Lower lobe of right lung (tissue), 2 donors: Measurements from ENCODE around the gene MPPE1. TPM values are rescaled to one million over a fixed set of nuclear protein-coding genes. Genes with fewer than 3 reads are reported as not detected.
A peak's percentile ranks its signal among the peaks of the same experiment; 100 is the strongest.

Experiments used
- ATAC-seq, 2 donors: fragments of 200-7000 bp; cut with Tn5 transposase; one replicate each; pipeline ENCODE4 v1.9.1; 2020 to 2022; ENCODE audit warnings: mild to moderate bottlenecking in 2 of 2, moderate library complexity in 2 of 2
- DNase-seq: peaks from one replicate; pipeline ENCODE4 v3.0.0-alpha.2; 2020
- H3K27ac ChIP-seq: fragments of 200-600 bp; one replicate; pipeline ENCODE4 v1.8.0; 2022
- H3K27me3 ChIP-seq: fragments of 200-600 bp; one replicate; pipeline ENCODE4 v1.8.0; 2022; ENCODE audit warnings: low read depth
- H3K36me3 ChIP-seq: fragments of 200-600 bp; one replicate; pipeline ENCODE4 v1.8.0; 2022; ENCODE audit warnings: mild to moderate bottlenecking
- H3K4me1 ChIP-seq: fragments of 200-600 bp; one replicate; pipeline ENCODE4 v1.8.0; 2022
- H3K4me3 ChIP-seq: fragments of 200-600 bp; one replicate; pipeline ENCODE4 v1.8.0; 2022; ENCODE audit warnings: mild to moderate bottlenecking
- H3K9me3 ChIP-seq: fragments of 200-600 bp; one replicate; pipeline ENCODE4 v1.8.0; 2022
- intact Hi-C: fragments of 100-400 bp; cut with DNase I; formaldehyde crosslinking; loops from one replicate; pipeline ENCODE4 v1.11.0; 2022
- total RNA-seq: library from RNA; stranded (reverse); fragmentation: NEBNext Ultra II Directional; extraction: Animal tissue kit (Norgen Biotek cat#: 25700); gene quantifications from one replicate; pipeline ENCODE4 v1.2.1, GENCODE V29; 2021
- TF ChIP-seq, protein P1 (sequence below): fragments of 200-600 bp; IDR thresholded peaks from one replicate; pipeline ENCODE4 v1.8.0; 2022; ENCODE audit warnings: antibody characterized with exemption, mild to moderate bottlenecking
- donor health status: DM: no; HTN: yes; CAD: no; lungs with severe emphysema.

Gene MPPE1
- total RNA-seq, 1 donor from 2014 or later: 62.1 TPM

- ATAC-seq (peak in 1 of 2 donors; percentile 56), DNase-seq (no peak)
- intact Hi-C loops: no loop called here
- TF ChIP-seq, protein P1, sequence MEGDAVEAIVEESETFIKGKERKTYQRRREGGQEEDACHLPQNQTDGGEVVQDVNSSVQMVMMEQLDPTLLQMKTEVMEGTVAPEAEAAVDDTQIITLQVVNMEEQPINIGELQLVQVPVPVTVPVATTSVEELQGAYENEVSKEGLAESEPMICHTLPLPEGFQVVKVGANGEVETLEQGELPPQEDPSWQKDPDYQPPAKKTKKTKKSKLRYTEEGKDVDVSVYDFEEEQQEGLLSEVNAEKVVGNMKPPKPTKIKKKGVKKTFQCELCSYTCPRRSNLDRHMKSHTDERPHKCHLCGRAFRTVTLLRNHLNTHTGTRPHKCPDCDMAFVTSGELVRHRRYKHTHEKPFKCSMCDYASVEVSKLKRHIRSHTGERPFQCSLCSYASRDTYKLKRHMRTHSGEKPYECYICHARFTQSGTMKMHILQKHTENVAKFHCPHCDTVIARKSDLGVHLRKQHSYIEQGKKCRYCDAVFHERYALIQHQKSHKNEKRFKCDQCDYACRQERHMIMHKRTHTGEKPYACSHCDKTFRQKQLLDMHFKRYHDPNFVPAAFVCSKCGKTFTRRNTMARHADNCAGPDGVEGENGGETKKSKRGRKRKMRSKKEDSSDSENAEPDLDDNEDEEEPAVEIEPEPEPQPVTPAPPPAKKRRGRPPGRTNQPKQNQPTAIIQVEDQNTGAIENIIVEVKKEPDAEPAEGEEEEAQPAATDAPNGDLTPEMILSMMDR: no peak
- Histone ChIP-seq H3K4me1 (peaks cover 23% of the 10 kb centered on the region), H3K27me3 (no peaks in the 10 kb centered on the region), H3K4me3 (peak overlapping the region; percentile 79), H3K27ac (peak overlapping the region; percentile 98), H3K36me3 (peaks cover 13% of the 10 kb centered on the region), H3K9me3 (no peaks in the 10 kb centered on the region)
These were observed 1.5 kb upstream of the MPPE1 start for GRCh38 chr18:11909591-11910026.

DNA sequence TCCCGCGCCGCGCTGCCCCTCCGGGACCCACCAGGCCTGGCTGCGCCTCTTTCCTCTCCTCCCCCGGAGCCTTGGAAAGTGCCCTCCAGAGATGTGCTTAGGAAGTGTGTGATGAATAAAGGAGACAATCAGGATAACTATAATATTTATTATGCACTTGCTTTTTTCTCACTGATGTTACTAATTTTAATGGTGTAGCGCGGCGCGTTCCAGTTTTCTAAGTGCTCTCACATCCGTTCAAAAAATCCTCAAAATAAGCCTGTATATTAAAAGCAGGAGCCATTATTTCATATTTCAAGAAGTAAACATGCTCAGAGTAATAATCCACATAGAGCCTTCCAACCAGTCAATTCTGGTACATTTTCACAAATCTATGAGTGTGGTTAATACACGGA lies 941 bp upstream of the MPPE1 start:
- Histone ChIP-seq H3K4me3 (peak overlapping the region; percentile 79), H3K4me1 (peaks cover 23% of the 10 kb centered on the region), H3K9me3 (no peaks in the 10 kb centered on the region), H3K36me3 (peaks cover 16% of the 10 kb centered on the region), H3K27me3 (no peaks in the 10 kb centered on the region), H3K27ac (peak overlapping the region; percentile 98)
- ATAC-seq (no peak), DNase-seq (no peak)
- TF ChIP-seq, protein P1: no peak
- intact Hi-C loops: no loop called here

GRCh38 chr18:11906926-11907874 lies 917 bp downstream of the MPPE1 start:
- DNase-seq (no peak), ATAC-seq (no peak)
- Histone ChIP-seq H3K9me3 (no peaks in the 10 kb centered on the region), H3K36me3 (peaks cover 35% of the 10 kb centered on the region), H3K27ac (peak overlapping the region; percentile 98), H3K27me3 (no peaks in the 10 kb centered on the region), H3K4me1 (peaks cover 23% of the 10 kb centered on the region), H3K4me3 (peak overlapping the region; percentile 79)
- TF ChIP-seq, protein P1: no peak
- intact Hi-C loops: no loop called here

DNA sequence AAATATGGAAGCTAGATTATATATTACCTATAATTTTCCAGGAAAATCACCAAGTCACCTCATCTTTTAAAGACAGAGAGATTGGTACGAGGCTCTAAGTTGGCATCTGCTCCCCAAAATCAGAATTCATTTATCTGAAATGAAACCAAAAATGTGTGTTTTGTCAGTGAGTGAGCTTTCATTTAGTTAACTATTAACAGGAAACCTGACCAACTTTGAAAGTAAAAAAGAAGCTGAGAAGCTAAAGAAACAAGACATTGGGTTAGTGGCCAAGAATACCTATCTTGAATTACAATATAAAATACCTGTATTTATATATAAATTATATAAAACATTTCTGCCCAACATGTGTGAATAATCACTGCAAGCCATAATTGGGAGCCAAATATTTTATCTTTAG lies 1.9 kb downstream of the MPPE1 start:
- no peaks in the 10 kb centered on the region for H3K27me3 ChIP-seq
- TF ChIP-seq, protein P1: no peak
- peaks cover 45% of the 10 kb centered on the region for H3K36me3 ChIP-seq
- intact Hi-C loops: no loop called here
- no peaks in the 10 kb centered on the region for H3K9me3 ChIP-seq
- no peak overlapping the region for H3K4me3 ChIP-seq
- DNase-seq (no peak), ATAC-seq (no peak)
- H3K27ac ChIP-seq: no peak overlapping the region
- H3K4me1 ChIP-seq: peaks cover 23% of the 10 kb centered on the region

- no peaks in the 10 kb centered on the region for H3K27me3 ChIP-seq
- ATAC-seq (no peak), DNase-seq (no peak)
- H3K27ac ChIP-seq: no peak overlapping the region
- peaks cover 23% of the 10 kb centered on the region for H3K4me1 ChIP-seq
- H3K9me3 ChIP-seq: no peaks in the 10 kb centered on the region
- H3K36me3 ChIP-seq: peaks cover 48% of the 10 kb centered on the region
- H3K4me3 ChIP-seq: no peak overlapping the region
- TF ChIP-seq, protein P1: no peak
- intact Hi-C loops: no loop called here
These were observed 2.5 kb downstream of the MPPE1 start for GRCh38 chr18:11905613-11906012.
